MM.1S (cell line): Measurements from ENCODE around the gene TMEM256.

Source experiments
- DNase-seq: peaks from one replicate; pipeline ENCODE4 v3.0.0-alpha.2; 2015
- H2AFZ ChIP-seq: fragments of 300-600 bp; sonication (generic); 2 replicates; pipeline ENCODE4 v1.6.0; 2016; ENCODE audit warnings: antibody characterized with exemption, low read length
- H3F3A ChIP-seq: fragments of 300-600 bp; sonication (generic); 2 replicates; pipeline ENCODE4 v1.6.1; 2016; ENCODE audit warnings: mild to moderate bottlenecking, antibody characterized with exemption, low read length, moderate library complexity, mixed read lengths; ENCODE audit not compliant: insufficient read depth
- H3K27ac ChIP-seq: fragments of 300-600 bp; sonication (generic); 2 replicates; pipeline ENCODE4 v1.5.1; 2016; ENCODE audit warnings: mild to moderate bottlenecking, low read length
- H3K27me3 ChIP-seq: fragments of 300-600 bp; sonication (generic); replicated peaks from 2 replicates; pipeline ENCODE4 v1.6.0; 2016; ENCODE audit warnings: low read length; ENCODE audit not compliant: insufficient read depth
- H3K36me3 ChIP-seq: fragments of 300-600 bp; sonication (generic); replicated peaks from 2 replicates; pipeline ENCODE4 v1.6.1; 2016; ENCODE audit warnings: mild to moderate bottlenecking, low read length, mixed read lengths; ENCODE audit not compliant: insufficient read depth
- H3K4me1 ChIP-seq: fragments of 300-600 bp; sonication (generic); 2 replicates; pipeline ENCODE4 v1.6.1; 2016; ENCODE audit warnings: low read length, mixed read lengths
- H3K4me2 ChIP-seq: fragments of 300-600 bp; sonication (generic); 2 replicates; pipeline ENCODE4 v1.6.0; 2016; ENCODE audit warnings: low read depth, low read length
- H3K4me3 ChIP-seq: fragments of 300-600 bp; sonication (generic); 2 replicates; pipeline ENCODE4 v1.5.1; 2016; ENCODE audit warnings: low read length, mixed read lengths
- H3K79me2 ChIP-seq: fragments of 300-600 bp; sonication (generic); 2 replicates; pipeline ENCODE4 v1.6.1; 2016; ENCODE audit warnings: mixed run types, low read length, mixed read lengths
- H3K9ac ChIP-seq: fragments of 300-600 bp; sonication (generic); 2 replicates; pipeline ENCODE4 v1.6.1; 2016; ENCODE audit warnings: low read length, mixed read lengths
- H3K9me2 ChIP-seq: fragments of 300-600 bp; sonication (generic); replicated peaks from 2 replicates; pipeline ENCODE4 v1.6.1; 2016; ENCODE audit warnings: mild to moderate bottlenecking, low read length, mixed read lengths; ENCODE audit not compliant: insufficient read depth
- H3K9me3 ChIP-seq: fragments of 300-600 bp; sonication (generic); replicated peaks from 2 replicates; pipeline ENCODE4 v1.6.1; 2016; ENCODE audit warnings: mild to moderate bottlenecking, low read length, mixed read lengths; ENCODE audit not compliant: insufficient read depth
- H4K20me1 ChIP-seq: fragments of 300-600 bp; sonication (generic); 2 replicates; pipeline ENCODE4 v1.6.1; 2016; ENCODE audit warnings: mild to moderate bottlenecking, low read length, moderate library complexity, mixed read lengths; ENCODE audit not compliant: insufficient read depth
- CTCF ChIP-seq: fragments of 300-600 bp; sonication (generic); IDR thresholded peaks from 2 replicates; pipeline ENCODE4 v1.5.1; 2016; ENCODE audit warnings: antibody characterized with exemption, low read length, mixed read lengths
- EZH2 ChIP-seq: fragments of 300-600 bp; sonication (generic); optimal IDR thresholded peaks from 2 replicates; pipeline ENCODE3; 2017; ENCODE audit warnings: low read depth, mild to moderate bottlenecking, antibody characterized with exemption, low read length, mixed read lengths
- EZH2phosphoT487 ChIP-seq: fragments of 300-600 bp; sonication (generic); IDR thresholded peaks from 2 replicates; pipeline ENCODE4 v1.6.1; 2018; ENCODE audit warnings: antibody characterized with exemption, low read length

The TMEM256 gene

DNA sequence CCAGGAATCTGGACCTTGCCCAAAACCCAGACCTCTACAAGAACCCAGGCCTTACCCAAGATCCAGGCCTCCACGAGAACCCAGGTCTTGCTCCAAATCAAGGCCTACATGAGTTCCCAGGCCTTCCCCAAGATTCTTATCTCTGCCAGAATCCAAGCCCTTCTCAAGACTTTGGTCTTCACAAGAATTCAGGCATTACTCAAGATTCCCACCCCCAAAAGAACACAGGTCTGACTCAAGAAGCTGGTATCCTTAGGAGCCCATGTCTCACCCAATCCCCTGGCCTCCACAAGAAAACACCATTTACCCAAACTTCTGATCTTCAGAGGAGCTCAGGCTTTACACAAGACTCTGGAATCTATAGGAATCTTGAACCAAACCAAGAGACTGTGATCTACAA is 27.3 kb upstream of the TMEM256 start:
- Histone ChIP-seq H3K9me3 (no peaks in the 10 kb centered on the region), H2AFZ (no peak overlapping the region), H3K4me2 (no peak overlapping the region), H3F3A (peaks cover 9% of the 10 kb centered on the region), H3K79me2 (no peaks in the 10 kb centered on the region), H3K9ac (no peak overlapping the region), H3K9me2 (no peaks in the 10 kb centered on the region), H3K4me1 (peaks cover 2% of the 10 kb centered on the region), H3K4me3 (no peak overlapping the region), H3K27ac (no peak overlapping the region), H3K36me3 (no peaks in the 10 kb centered on the region), H3K27me3 (peaks cover 38% of the 10 kb centered on the region), H4K20me1 (no peaks in the 10 kb centered on the region)
- DNase-seq, result no peak
- TF ChIP-seq EZH2phosphoT487 (no peak), CTCF (no peak), EZH2 (no peak)

DNA sequence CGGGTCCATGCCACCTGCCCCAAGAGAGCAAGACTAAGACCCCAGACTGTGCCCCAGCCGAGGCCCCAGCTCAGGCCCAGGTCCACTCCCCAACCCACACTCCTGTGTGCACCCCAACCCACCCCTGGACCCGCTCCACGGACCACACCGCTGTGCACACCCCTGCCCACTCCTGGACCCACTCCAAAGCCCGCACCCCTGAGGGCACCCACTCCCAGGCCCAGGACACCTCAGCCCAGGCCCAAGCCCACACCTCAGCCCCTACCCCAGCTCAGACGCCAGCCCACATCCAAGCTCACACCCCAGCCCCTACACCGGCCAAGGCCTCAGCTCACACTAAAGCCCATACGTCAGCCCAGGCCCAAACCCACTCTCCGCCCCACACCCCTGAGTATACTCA is 25.8 kb upstream of the TMEM256 start:
- no peak overlapping the region for H2AFZ ChIP-seq
- H3K36me3 ChIP-seq, result no peaks in the 10 kb centered on the region
- H3K4me2 ChIP-seq, result no peak overlapping the region
- H4K20me1 ChIP-seq, result no peaks in the 10 kb centered on the region
- no peaks in the 10 kb centered on the region for H3K79me2 ChIP-seq
- DNase-seq, result no peak
- H3K4me1 ChIP-seq, result no peaks in the 10 kb centered on the region
- peaks cover 52% of the 10 kb centered on the region for H3K27me3 ChIP-seq
- H3K9me2 ChIP-seq, result no peaks in the 10 kb centered on the region
- H3F3A ChIP-seq, result no peaks in the 10 kb centered on the region
- no peak overlapping the region for H3K27ac ChIP-seq
- H3K9ac ChIP-seq, result no peak overlapping the region
- no peaks in the 10 kb centered on the region for H3K9me3 ChIP-seq
- TF ChIP-seq EZH2 (no peak), CTCF (no peak), EZH2phosphoT487 (no peak)
- H3K4me3 ChIP-seq, result no peak overlapping the region

- H3K9ac ChIP-seq, result no peak within 1 kb of the TSS
- H3K27me3 ChIP-seq, result peaks cover 64% of the 10 kb centered on the region
- H3K4me2 ChIP-seq, result no peak within 1 kb of the TSS
- H3K9me2 ChIP-seq, result no peaks in the 10 kb centered on the region
- no peaks in the 10 kb centered on the region for H3F3A ChIP-seq
- DNase-seq, result no peak
- TF ChIP-seq EZH2phosphoT487 (no peak), CTCF (no peak), EZH2 (no peak)
- no peak within 1 kb of the TSS for H2AFZ ChIP-seq
- H3K9me3 ChIP-seq, result no peaks in the 10 kb centered on the region
- no peak within 1 kb of the TSS for H3K27ac ChIP-seq
- no peak within 1 kb of the TSS for H3K4me3 ChIP-seq
- H3K4me1 ChIP-seq, result no peaks in the 10 kb centered on the region
- no peaks in the 10 kb centered on the region for H3K79me2 ChIP-seq
- H3K36me3 ChIP-seq, result no peaks in the 10 kb centered on the region
- no peaks in the 10 kb centered on the region for H4K20me1 ChIP-seq
These were observed 24.7 kb upstream of the TMEM256 start, which contains the start of gene SPEM3 for GRCh38 chr17:7428557-7428956. Gene SPEM3, plus strand, starts transcription at chr17:7428857. Its CDS starts 46 bp downstream, at chr17:7428903.
